ENCODE data around the gene AARS1.

AARS1 gene

DNA sequence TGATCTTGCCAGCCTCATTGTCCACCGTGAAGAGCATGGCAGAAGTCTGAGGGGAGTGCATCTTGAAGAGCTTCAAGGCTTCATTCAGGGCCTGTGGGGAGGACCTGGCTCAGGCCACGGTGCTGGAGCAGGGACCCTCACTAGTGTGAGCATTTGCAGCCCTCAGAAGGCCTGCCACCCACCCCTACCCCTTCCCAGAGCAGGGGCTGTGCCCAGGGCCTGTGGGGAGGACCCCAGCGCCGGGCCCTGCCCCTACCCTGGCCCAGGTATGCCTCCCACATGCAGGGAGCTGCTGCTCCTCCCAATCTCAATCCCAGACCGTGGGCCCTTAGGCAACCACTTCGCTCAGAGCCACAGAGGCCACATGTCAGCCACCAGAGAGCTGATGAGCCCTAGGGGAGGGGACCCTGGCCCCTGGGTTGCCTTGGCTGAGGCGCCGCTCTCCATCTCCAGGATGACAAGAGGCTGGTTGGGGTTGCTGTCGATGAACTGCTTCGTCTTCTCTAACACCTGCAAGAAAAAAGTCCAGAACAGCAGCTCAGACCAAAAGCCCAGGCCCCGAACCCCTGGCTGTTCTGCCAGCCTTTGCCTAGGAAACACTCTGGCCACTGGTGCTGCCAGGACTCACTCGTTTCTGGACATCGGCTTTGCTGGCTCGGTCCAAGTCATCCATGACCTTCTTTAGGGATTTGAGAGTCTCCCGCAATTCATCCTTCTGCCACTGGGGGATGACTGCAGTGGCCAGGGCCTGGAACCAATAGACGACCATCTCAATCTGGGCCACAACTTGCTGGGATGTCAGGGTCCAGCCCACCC lies 35.8 kb downstream of the AARS1 start:
- Histone ChIP-seq H3K9me3 (ENCODE audit: control insufficient read depth, insufficient read depth, low read depth, low read length) (no peaks in the 10 kb centered on the region), H3K36me3 (ENCODE audit: control insufficient read depth in 2 of 2, insufficient read depth in 1 of 2, low read length in 2 of 2) (peaks cover 26 to 75% of the 10 kb centered on the region in 2 experiments; a peak in 2 of 3 replicates), H3K27ac (ENCODE audit: extremely low read depth, low read depth, low read length) (peak overlapping the region; percentile 24; the same call in 1 of the 2 replicates), H3K4me3 (ENCODE audit: low read depth, low read length) (no peak overlapping the region), H3K4me1 (ENCODE audit: control insufficient read depth, insufficient read depth, low read length) (no peaks in the 10 kb centered on the region)
- ChIA-PET CTCF (interaction anchor here (1.0 to 3.4 kb wide), 7 partner anchors 9 to 89 kb away, joined by 3 to 24 read pairs (median 13); no protein-coding TSS in a partner anchor), POLR2A (interaction anchor here (1.2 kb wide), 1 partner anchor 36 kb away, joined by 3 read pairs; the partner anchor contains the start of gene AARS1)
- TF ChIP-seq ZNF624 (tag by site-specific recombination; IDR thresholded peaks at IDR 0.05) (no peak), ZNF747 (tag by site-specific recombination; IDR thresholded peaks at IDR 0.05) (no peak), GLIS1 (tag by site-specific recombination; IDR thresholded peaks at IDR 0.05) (no peak), ZNF776 (tag by site-specific recombination; IDR thresholded peaks at IDR 0.05; ENCODE audit: borderline replicate concordance) (no peak), ZNF391 (tag by site-specific recombination; IDR thresholded peaks at IDR 0.05; ENCODE audit: borderline replicate concordance, low read depth) (no peak), ZNF791 (tag by site-specific recombination; IDR thresholded peaks at IDR 0.05) (no peak), ZBTB6 (tag by site-specific recombination; IDR thresholded peaks at IDR 0.05) (no peak), ZNF398 (tag by site-specific recombination; IDR thresholded peaks at IDR 0.05) (no peak), ZNF350 (tag by site-specific recombination; IDR thresholded peaks at IDR 0.05) (no peak), ZNF148 (tag by site-specific recombination; IDR thresholded peaks at IDR 0.05; ENCODE audit: borderline replicate concordance) (no peak), ZNF433 (tag by site-specific recombination; IDR thresholded peaks at IDR 0.05; ENCODE audit: low read depth) (no peak), ZNF510 (tag by site-specific recombination; IDR thresholded peaks at IDR 0.05; ENCODE audit: insufficient replicate concordance) (no peak), ZNF2 (tag by site-specific recombination; IDR thresholded peaks at IDR 0.05) (no peak), ZNF302 (tag by site-specific recombination; IDR thresholded peaks at IDR 0.05; ENCODE audit: low read depth) (no peak)
- TF ChIP-seq, protein P1, sequence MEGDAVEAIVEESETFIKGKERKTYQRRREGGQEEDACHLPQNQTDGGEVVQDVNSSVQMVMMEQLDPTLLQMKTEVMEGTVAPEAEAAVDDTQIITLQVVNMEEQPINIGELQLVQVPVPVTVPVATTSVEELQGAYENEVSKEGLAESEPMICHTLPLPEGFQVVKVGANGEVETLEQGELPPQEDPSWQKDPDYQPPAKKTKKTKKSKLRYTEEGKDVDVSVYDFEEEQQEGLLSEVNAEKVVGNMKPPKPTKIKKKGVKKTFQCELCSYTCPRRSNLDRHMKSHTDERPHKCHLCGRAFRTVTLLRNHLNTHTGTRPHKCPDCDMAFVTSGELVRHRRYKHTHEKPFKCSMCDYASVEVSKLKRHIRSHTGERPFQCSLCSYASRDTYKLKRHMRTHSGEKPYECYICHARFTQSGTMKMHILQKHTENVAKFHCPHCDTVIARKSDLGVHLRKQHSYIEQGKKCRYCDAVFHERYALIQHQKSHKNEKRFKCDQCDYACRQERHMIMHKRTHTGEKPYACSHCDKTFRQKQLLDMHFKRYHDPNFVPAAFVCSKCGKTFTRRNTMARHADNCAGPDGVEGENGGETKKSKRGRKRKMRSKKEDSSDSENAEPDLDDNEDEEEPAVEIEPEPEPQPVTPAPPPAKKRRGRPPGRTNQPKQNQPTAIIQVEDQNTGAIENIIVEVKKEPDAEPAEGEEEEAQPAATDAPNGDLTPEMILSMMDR (tag by site-specific recombination; IDR thresholded peaks at IDR 0.05) = no peak; the same call in 1 of the 2 replicates

Measured in HEK293 (cell line).